ENCODE measurements around the gene KLHDC7B. TPM values are rescaled to one million over a fixed set of nuclear protein-coding genes. Genes with fewer than 3 reads are reported as not detected.

KLHDC7B gene
- total RNA-seq, 1 donor from 2014 or later, result 6.0 TPM

DNA sequence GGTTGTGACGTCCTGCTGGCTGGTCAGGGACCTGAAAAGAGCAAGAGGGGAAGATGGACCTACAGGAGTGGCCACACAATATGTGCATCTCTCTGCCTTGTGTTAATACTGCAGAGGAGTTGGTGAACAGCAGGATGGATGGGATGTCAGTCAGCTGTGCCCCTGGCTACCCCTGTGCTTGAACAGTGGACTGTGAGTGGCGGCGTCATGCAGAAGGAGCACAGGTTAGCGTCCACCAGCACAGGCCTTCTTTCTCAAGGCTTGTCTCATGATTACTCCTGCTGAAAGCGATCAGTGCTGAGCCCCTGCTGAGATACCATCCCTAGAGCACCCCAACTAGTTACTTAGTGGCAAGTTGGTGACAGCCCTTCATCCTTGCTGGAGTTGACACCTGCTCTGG lies 40.7 kb downstream of the KLHDC7B start:
- no peak for DNase-seq (ENCODE audit: low spot score)

- DNase-seq (ENCODE audit: low spot score), result no peak
Measured at GRCh38 chr22:50587407-50587806, 41.7 kb downstream of the KLHDC7B start.

DNA sequence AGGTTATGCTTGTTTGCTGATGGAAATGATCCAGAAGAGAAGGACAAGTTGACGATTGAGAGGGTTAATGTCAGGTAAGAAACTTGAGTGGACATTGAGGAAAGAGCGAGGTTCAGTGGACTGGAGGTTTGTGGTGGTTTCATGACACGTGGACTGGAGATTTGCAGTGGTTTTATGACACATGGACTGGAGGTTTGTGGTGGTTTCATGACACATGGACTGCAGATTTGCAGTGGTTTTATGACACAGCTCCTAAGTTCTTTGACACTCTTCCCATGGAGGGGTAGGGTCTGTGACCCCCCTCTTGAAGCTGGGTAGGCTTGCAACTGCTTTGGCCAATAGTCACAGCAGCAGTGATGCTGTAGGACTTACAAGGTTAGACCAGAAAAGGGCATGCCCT lies 49.5 kb downstream of the KLHDC7B start:
- no peak for DNase-seq (ENCODE audit: low spot score)

DNA sequence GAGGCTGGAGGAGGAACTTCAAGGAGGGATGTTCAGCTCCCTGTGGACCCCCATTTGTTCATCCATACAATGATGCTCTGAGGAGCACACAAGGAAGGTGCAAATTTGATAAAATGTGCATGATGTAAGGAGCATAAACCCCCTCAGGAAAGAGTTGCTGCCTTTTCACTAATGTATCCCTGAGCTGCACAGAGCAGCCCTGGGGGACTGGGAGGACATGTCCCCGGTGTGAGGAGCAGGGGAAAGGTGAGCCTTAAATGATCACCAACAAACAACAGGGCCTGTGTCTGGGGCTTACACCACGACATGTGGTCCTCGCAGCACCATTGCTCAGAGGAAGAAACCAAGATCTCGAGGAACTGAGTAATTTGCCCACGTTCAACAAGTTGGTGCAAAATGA lies 51.4 kb downstream of the KLHDC7B start:
- no peak for DNase-seq (ENCODE audit: low spot score)

DNA sequence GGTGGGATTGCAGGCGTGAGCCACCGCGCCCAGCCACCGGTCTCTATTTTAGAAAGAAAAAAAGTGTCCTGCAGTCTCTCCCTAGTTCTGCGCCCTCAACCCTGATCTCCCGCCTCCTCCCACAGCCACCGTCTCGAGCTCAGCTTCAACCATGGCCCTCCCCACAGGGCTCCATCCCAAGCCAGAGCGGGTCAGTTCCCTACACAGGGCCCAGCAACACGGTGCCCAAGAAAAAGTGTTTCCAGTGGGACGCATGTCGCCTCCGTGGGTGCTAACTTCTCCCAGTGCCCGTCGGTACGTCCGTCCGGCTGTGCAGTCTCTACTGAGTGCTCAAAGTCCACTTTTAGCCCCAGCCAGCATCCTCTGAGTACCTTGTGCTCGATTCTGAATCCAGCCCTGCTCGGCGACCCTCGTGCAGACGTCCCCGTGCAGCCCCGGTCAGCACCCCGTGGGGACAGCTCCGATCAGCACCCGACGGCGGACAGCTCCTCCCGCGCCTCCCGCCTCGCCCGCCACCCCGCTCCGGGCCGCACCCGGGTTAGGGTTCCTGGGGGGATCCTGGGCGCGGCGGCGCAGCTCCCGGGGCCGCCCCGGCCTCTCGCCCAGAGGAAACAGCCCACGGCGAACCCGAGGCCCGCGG lies 54.2 kb downstream of the KLHDC7B start:
- DNase-seq (ENCODE audit: low spot score), result peak; percentile 38

DNA sequence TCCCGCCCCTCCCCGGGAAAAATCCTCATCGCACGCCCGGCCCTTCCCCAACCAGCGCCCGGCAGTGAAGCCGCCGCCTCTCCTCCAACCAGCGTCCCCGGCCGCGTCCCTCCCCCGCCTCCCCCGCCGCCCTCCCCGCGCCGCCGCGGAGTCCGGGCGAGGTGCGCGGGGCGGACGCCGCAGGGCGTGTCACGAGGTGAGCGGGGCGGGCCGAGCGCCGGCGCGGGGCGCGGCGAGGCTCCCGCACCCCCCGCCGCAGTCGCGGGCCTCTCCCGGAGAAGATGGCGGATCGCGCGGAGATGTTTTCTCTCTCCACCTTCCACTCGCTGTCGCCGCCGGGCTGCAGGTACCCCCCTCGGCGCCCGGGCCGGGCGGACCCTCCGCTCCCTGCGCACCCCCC lies 54.8 kb downstream of the KLHDC7B start, which contains the start of gene MAPK8IP2:
MAPK8IP2 (plus strand) TSS at position 256 of the 400 bp plus-strand sequence; CDS start at position 282, 26 bp downstream.
- no peak for DNase-seq (ENCODE audit: low spot score)

Other genes with a start within 250 kb of the KLHDC7B start
- 86.2 TPM for gene PLXNB2, start 238.3 kb upstream of the KLHDC7B start, total RNA-seq (ENCODE audit: insufficient read depth, low replicate concordance)
- gene DENND6B, start 218.9 kb upstream of the KLHDC7B start, total RNA-seq (ENCODE audit: insufficient read depth, low replicate concordance), result 1.4 TPM
- 43.8 TPM for gene PPP6R2, start 202.6 kb upstream of the KLHDC7B start, total RNA-seq (ENCODE audit: insufficient read depth, low replicate concordance)
- gene SBF1, start 70.9 kb upstream of the KLHDC7B start, total RNA-seq (ENCODE audit: insufficient read depth, low replicate concordance), result 48.2 TPM
- gene ADM2, start 64.4 kb upstream of the KLHDC7B start, total RNA-seq (ENCODE audit: insufficient read depth, low replicate concordance), result 0.72 TPM
- gene MIOX, start 59.0 kb upstream of the KLHDC7B start, total RNA-seq (ENCODE audit: insufficient read depth, low replicate concordance), result not detected
- gene LMF2, start 38.2 kb upstream of the KLHDC7B start, total RNA-seq (ENCODE audit: insufficient read depth, low replicate concordance), result 34.2 TPM
- 14.4 TPM for gene NCAPH2, start 37.7 kb upstream of the KLHDC7B start, total RNA-seq (ENCODE audit: insufficient read depth, low replicate concordance)
- gene SCO2, start 20.3 kb upstream of the KLHDC7B start, total RNA-seq (ENCODE audit: insufficient read depth, low replicate concordance), result not detected
- gene TYMP, start 15.9 kb upstream of the KLHDC7B start, total RNA-seq (ENCODE audit: insufficient read depth, low replicate concordance), result 89.8 TPM
- gene SYCE3, start 17.0 kb downstream of the KLHDC7B start, total RNA-seq (ENCODE audit: insufficient read depth, low replicate concordance), result not detected
- not detected for gene CPT1B, start 32.5 kb downstream of the KLHDC7B start, total RNA-seq (ENCODE audit: insufficient read depth, low replicate concordance)
- gene CHKB, start 37.0 kb downstream of the KLHDC7B start, total RNA-seq (ENCODE audit: insufficient read depth, low replicate concordance), result 14.2 TPM
- gene MAPK8IP2, start 54.9 kb downstream of the KLHDC7B start, total RNA-seq (ENCODE audit: insufficient read depth, low replicate concordance), result 0.72 TPM
- 5.8 TPM for gene ARSA, start 82.3 kb downstream of the KLHDC7B start, total RNA-seq (ENCODE audit: insufficient read depth, low replicate concordance)
- 0.96 TPM for gene SHANK3, start 126.9 kb downstream of the KLHDC7B start, total RNA-seq (ENCODE audit: insufficient read depth, low replicate concordance)
- gene ACR, start 192.3 kb downstream of the KLHDC7B start, total RNA-seq (ENCODE audit: insufficient read depth, low replicate concordance), result not detected
- 7.5 TPM for gene RABL2B, start 237.7 kb downstream of the KLHDC7B start, total RNA-seq (ENCODE audit: insufficient read depth, low replicate concordance)

Data from umbilical cord (tissue), 2 donors.